ENCODE measurements around the gene TIGD4. TPM values are rescaled to one million over a fixed set of nuclear protein-coding genes. Genes with fewer than 3 reads are reported as not detected.

TIGD4 gene
- total and polyA plus RNA-seq, 2 experiments from 2014 or later = 1.6 to 1.7 TPM

DNA sequence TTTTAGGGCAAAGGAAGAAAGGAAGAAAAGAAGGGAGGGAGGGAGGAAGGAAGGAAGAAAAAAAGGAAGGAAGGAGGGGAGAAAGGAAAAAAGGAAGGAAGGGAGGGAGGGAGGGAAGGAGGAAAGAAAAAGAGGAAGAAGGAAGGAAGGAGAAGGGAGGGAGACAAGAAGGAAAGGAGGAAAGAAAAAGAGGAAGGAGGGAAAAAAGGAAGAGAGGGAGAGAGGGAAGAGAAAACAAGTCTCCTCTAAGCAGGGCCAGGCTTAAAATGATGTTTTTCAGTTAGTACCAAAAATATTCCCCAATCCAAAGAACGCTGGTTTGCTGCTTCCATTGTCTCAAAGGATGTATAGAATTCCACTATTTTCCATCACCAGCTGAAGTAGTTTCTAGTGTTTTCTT, 2.0 kb downstream of the TIGD4 start (continued):
- TF ChIP-seq, protein P1, sequence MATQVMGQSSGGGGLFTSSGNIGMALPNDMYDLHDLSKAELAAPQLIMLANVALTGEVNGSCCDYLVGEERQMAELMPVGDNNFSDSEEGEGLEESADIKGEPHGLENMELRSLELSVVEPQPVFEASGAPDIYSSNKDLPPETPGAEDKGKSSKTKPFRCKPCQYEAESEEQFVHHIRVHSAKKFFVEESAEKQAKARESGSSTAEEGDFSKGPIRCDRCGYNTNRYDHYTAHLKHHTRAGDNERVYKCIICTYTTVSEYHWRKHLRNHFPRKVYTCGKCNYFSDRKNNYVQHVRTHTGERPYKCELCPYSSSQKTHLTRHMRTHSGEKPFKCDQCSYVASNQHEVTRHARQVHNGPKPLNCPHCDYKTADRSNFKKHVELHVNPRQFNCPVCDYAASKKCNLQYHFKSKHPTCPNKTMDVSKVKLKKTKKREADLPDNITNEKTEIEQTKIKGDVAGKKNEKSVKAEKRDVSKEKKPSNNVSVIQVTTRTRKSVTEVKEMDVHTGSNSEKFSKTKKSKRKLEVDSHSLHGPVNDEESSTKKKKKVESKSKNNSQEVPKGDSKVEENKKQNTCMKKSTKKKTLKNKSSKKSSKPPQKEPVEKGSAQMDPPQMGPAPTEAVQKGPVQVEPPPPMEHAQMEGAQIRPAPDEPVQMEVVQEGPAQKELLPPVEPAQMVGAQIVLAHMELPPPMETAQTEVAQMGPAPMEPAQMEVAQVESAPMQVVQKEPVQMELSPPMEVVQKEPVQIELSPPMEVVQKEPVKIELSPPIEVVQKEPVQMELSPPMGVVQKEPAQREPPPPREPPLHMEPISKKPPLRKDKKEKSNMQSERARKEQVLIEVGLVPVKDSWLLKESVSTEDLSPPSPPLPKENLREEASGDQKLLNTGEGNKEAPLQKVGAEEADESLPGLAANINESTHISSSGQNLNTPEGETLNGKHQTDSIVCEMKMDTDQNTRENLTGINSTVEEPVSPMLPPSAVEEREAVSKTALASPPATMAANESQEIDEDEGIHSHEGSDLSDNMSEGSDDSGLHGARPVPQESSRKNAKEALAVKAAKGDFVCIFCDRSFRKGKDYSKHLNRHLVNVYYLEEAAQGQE (IDR thresholded peaks at IDR 0.05; ENCODE audit: unreplicated experiment) = no peak
- TF ChIP-seq JUNB (IDR thresholded peaks at IDR 0.05; ENCODE audit: unreplicated experiment) (no peak), EZH2 (IDR thresholded peaks at IDR 0.05; ENCODE audit: low read depth, unreplicated experiment) (no peak), ZNF331 (CRISPR knock-in tag; IDR thresholded peaks at IDR 0.05; ENCODE audit: low read depth) (no peak), CREB1 (CRISPR knock-in tag; IDR thresholded peaks at IDR 0.05; ENCODE audit: low read depth) (no peak), NANOG (IDR thresholded peaks at IDR 0.05; ENCODE audit: borderline replicate concordance) (no peak)

DNA sequence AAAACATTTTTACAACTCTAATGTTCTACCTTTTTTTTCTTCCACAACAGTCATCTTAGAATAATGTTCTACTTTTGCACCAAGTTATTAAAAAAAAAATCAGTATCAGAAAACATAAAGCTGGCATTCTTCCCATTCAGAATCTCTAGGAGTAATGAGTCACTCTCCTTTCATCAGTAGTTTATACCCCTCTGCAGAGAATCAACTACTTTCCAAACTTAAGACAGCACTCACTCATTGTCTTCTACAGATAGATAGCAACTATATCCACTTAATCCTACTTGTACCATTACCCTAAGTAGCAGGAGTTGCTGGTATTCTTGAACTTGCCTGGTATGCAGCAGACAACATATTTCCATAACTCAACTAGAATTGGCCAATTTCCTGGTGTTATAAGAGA, 3.2 kb downstream of the TIGD4 start:
- Mint-ChIP-seq H3K27me3 (ENCODE audit: insufficient read depth, low read depth, poor library complexity) (peaks cover 9% of the 10 kb centered on the region), H3K4me1 (peaks cover 17% of the 10 kb centered on the region), H3K9me3 (no peaks in the 10 kb centered on the region), H3K27ac (no peak overlapping the region), H3K4me3 (no peak overlapping the region), H3K36me3 (ENCODE audit: low read depth) (peaks cover 3% of the 10 kb centered on the region; the same call in 1 of the 3 replicates)
- Histone ChIP-seq H3K9me2 (ENCODE audit: insufficient read depth) (no peaks in the 10 kb centered on the region), H3K79me2 (replicated peaks; ENCODE audit: insufficient read depth) (peaks cover 20% of the 10 kb centered on the region), H3K4me1 (ENCODE audit: insufficient read depth) (peaks cover 12% of the 10 kb centered on the region; the same call in 1 of the 2 replicates), H3K27ac (ENCODE audit: low read depth) (no peak overlapping the region), H2AFZ (no peak overlapping the region), H3K4me3 (no peak overlapping the region), H3F3A (replicated peaks; ENCODE audit: low read depth) (peaks cover 5% of the 10 kb centered on the region; the same call in 1 of the 2 replicates), H3K36me3 (ENCODE audit: insufficient read depth) (no peaks in the 10 kb centered on the region), H3K27me3 (ENCODE audit: insufficient read depth) (no peaks in the 10 kb centered on the region), H3K4me2 (no peak overlapping the region), H4K20me1 (replicated peaks; ENCODE audit: insufficient read depth) (no peaks in the 10 kb centered on the region)
- ATAC-seq (no peak), DNase-seq (ENCODE audit: low spot score) (no peak)
- TF ChIP-seq STAT1 (IDR thresholded peaks at IDR 0.05; ENCODE audit: unreplicated experiment) = no peak
- TF ChIP-seq ZNF114 (CRISPR knock-in tag; IDR thresholded peaks at IDR 0.05) = no peak
- TF ChIP-seq, protein P2, sequence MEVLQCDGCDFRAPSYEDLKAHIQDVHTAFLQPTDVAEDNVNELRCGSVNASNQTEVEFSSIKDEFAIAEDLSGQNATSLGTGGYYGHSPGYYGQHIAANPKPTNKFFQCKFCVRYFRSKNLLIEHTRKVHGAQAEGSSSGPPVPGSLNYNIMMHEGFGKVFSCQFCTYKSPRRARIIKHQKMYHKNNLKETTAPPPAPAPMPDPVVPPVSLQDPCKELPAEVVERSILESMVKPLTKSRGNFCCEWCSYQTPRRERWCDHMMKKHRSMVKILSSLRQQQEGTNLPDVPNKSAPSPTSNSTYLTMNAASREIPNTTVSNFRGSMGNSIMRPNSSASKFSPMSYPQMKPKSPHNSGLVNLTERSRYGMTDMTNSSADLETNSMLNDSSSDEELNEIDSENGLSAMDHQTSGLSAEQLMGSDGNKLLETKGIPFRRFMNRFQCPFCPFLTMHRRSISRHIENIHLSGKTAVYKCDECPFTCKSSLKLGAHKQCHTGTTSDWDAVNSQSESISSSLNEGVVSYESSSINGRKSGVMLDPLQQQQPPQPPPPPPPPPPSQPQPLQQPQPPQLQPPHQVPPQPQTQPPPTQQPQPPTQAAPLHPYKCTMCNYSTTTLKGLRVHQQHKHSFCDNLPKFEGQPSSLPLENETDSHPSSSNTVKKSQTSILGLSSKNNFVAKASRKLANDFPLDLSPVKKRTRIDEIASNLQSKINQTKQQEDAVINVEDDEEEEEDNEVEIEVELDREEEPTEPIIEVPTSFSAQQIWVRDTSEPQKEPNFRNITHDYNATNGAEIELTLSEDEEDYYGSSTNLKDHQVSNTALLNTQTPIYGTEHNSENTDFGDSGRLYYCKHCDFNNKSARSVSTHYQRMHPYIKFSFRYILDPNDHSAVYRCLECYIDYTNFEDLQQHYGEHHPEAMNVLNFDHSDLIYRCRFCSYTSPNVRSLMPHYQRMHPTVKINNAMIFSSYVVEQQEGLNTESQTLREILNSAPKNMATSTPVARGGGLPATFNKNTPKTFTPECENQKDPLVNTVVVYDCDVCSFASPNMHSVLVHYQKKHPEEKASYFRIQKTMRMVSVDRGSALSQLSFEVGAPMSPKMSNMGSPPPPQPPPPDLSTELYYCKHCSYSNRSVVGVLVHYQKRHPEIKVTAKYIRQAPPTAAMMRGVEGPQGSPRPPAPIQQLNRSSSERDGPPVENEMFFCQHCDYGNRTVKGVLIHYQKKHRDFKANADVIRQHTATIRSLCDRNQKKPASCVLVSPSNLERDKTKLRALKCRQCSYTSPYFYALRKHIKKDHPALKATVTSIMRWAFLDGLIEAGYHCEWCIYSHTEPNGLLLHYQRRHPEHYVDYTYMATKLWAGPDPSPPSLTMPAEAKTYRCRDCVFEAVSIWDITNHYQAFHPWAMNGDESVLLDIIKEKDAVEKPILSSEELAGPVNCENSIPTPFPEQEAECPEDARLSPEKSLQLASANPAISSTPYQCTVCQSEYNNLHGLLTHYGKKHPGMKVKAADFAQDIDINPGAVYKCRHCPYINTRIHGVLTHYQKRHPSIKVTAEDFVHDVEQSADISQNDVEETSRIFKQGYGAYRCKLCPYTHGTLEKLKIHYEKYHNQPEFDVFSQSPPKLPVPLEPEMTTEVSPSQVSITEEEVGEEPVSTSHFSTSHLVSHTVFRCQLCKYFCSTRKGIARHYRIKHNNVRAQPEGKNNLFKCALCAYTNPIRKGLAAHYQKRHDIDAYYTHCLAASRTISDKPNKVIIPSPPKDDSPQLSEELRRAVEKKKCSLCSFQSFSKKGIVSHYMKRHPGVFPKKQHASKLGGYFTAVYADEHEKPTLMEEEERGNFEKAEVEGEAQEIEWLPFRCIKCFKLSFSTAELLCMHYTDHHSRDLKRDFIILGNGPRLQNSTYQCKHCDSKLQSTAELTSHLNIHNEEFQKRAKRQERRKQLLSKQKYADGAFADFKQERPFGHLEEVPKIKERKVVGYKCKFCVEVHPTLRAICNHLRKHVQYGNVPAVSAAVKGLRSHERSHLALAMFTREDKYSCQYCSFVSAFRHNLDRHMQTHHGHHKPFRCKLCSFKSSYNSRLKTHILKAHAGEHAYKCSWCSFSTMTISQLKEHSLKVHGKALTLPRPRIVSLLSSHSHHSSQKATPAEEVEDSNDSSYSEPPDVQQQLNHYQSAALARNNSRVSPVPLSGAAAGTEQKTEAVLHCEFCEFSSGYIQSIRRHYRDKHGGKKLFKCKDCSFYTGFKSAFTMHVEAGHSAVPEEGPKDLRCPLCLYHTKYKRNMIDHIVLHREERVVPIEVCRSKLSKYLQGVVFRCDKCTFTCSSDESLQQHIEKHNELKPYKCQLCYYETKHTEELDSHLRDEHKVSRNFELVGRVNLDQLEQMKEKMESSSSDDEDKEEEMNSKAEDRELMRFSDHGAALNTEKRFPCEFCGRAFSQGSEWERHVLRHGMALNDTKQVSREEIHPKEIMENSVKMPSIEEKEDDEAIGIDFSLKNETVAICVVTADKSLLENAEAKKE (CRISPR knock-in tag; IDR thresholded peaks at IDR 0.05) = no peak
- no peak for TF ChIP-seq NANOG (IDR thresholded peaks at IDR 0.05; ENCODE audit: borderline replicate concordance)
- no peak for TF ChIP-seq POLR2AphosphoS5 (IDR thresholded peaks at IDR 0.05; ENCODE audit: low read depth)

Data from GM23338 (cell line).